GM18519 (cell line): ENCODE data around the gene PRKAR1B.

ENCODE experiments used
- ATAC-seq: cut with Tn5 transposase; IDR thresholded peaks from one replicate; pipeline ENCODE4 v1.9.1; 2021; ENCODE audit warnings: mild to moderate bottlenecking, moderate library complexity; ENCODE audit not compliant: unreplicated experiment, low FRiP score

PRKAR1B gene

DNA sequence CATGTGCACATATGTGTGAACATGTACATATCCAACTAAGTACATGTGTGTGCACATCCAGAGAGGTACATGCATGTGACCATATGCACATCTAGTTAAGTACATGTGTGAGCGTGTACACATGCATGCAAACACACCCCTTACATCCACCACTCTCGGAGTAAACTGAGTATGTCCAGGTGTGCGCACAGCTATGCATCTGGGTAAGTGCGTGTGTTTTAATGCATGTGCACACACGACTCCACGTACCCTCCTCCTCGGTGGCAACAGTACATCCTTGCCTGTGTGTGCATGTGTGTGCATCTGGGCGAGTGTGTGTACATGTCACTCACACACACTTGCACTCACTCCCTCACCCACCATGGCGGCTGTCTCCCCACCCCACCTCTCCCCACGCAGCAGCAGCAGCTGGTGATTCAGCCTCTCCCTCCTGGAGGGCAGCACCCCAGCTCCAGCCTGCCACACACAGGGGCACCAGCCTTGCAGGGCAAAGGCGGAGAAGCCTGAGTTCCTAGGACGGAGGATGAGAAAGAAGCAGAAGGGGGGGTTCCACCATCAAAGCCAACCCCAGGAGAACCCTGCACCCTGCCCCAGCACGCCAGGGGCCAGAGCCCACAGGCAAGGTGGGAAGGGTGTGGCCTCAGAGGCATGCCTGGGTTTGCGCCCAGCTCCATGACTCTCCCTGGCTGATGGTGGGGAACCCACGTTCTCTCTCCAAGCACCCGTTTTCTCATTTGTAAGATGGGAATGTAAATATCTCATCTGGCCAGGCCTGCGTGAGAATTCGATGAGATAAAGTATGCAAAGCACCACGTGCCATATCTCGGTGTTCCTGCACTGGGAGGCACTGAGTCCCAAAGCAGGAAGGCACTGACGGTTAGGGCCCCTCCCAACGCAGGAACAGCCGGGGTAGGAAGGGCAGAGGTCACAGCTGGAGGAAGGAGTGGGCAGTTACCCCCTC lies 28.3 kb downstream of the PRKAR1B start:
- no peak for ATAC-seq

DNA sequence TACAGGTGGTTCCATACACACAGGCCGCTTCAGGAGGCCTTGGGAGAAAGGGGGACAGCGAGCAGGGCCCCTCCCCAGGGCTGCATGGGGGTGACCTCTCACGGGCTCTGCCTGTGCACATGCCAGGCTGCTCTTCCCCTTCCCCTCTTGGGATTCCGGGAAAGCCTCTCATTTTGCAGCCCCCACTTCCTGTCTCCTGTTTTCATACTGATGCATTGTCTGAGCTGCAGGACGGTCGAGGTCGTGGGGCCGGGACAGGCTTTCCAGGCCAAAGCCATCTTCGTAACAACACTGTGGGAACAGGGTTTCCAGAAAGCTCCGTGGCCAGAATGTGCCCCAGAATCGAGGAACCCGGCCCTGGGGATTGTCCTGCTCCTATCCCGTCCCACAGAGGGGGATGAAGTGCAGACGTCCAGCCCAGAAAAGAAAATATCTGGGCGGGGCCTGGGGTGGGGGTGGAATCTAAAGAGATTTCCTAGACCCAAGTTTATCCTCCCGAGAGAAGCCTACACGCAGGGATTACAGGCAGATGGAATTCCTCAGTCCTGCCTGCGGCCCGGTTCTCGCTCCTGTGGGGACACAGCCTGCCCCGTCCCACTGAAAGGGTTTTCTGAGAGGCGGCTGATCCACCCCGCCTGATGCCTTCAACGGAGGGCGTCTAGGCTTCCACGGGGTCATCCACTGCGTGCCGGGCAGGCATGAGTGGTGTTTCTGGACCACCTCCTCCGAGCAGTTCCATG lies 30.1 kb downstream of the PRKAR1B start:
- no peak for ATAC-seq

DNA sequence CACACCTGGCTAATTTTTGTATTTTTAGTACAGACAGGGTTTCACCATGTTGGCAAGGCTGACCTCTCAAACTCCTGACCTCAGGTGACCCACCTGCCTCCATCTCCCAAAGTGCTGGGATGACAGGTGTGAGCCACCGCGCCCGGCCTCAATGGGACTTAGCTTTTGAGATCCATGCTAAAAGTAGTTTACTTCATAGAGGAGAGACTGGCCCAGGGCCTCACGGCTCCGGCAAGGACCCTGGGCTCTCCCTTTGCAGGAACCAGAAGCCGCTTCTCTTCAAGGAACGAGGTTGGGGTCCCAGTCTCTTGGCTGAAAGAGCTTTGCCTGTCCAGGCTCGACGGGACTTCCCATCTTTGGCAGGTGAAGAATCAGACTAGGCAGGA lies 30.7 kb downstream of the PRKAR1B start:
- ATAC-seq = no peak

DNA sequence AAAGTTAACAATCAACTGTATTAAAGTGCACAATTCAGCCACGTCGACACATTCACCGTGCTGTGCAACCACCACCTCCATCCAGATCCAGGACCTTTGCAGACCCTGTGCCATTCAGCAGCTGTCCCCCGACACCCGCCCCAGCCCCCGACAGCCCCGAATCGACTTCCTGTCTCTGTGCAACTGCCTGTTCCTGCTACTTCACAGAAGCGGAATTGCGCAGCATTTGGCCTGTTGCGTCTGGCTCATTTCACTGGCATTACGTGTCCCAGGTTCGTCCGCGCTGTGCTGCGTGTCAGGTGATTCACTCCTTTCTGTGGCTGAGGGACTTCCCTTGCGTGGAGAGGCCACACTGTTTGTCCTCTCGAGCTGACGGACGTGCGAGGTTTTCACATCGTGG lies 33.8 kb downstream of the PRKAR1B start:
- no peak for ATAC-seq

DNA sequence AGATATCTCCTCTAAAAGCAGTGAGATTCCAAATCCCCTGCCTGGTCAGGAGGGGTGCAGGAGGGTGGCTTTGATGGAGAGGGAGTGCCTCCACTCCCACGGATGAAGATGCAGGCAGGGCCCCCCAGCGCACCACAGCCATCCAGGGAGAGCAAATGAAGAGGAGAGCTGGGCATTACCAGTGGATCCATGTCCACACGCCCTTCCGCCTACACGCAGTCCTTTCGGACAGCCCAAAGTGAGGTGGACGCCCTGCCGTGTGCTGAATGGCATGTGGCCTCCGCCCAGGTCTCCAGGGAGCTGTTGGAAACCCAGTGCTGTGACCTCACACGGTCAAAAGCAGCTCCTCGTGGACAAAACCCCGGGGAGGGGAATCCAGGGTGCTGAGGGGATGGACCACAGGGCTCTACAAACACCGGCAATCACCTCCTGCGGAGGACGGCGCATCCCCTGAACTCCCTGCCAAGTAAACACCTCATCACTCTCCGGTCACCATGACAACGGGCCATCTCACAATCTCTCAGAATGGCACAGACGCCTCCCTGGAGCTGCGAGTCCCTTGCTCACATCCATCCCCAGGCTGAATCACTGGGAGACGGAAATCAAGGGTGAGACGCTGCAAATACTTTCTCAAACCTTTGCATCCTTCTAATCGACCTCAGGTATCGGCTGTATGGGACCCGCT lies 35.6 kb downstream of the PRKAR1B start:
- no peak for ATAC-seq

DNA sequence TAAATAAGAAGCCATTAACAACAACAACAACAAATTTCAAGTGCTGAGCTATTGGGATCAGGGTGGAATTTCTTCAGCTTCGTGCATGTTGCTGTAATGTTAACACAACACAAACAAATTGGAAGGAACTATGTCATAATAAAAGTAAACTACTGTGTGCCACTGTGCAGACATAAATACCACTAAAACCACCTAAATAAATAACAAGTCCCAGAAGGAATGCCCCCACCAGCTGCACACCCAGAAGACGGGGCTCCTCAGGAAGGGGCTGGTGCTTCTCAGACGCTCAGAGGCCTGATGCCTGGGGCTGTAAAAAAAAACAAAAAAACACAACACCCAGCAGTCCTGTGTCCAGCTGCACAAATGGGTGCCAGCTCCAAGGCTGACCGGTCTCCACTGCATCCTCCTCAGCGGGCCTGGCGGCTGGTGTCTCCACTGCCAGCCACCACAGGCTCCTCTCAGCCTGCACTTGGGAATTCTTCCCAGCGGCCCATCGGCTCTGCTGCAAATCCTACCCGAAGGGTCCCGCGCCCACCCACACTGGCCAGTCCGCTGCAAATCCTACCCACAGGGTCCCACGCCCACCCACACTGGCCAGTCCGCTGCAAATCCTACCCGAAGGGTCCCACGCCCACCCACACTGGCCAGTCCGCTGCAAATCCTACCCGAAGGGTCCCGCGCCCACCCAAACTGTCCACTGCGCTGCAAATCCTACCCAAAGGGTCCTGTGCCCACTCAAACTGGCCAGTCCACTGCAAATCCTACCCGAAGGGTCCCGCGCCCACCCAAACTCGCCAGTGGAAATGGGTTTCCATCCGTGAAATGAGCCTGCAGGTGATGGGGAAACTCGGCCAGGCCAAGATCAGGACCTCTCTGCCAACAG lies 36.4 kb downstream of the PRKAR1B start:
- no peak for ATAC-seq

DNA sequence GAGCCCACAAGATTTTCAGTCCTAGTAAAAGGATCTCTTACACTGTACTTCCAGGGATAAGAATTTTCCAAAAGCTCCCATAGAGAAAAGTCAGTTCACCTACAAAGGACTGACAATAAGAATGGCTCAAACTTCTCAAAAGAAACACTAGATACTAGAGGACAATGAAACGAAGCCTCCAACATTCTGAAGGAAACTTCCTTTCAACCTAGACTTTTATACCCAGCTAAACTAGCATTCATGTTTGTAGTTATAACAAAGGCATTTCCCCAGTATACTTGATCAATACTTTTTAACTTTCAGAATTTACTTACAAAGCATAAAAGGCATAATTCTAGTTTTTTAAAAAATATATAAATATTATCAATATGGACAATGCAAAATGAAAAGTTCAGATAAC lies 41.5 kb downstream of the PRKAR1B start:
- ATAC-seq = no peak

DNA sequence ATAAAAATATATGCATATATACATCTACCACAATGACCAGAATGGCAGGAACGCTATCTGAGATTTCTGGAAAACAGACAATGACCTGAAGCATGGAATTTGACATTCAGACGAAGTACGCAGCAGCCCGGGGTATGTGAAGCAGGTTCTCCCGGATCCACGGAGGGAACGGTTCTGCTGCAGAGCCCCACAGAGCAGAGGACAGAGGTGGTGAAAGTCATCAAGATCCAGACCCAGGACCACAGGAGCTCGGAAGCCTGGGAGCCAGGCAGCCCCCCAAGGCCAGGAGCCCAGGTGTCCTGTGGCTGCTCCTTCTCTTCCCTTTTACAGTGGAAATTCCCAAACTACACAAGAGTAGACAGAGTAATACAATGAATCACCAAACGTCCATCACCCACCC lies 42.7 kb downstream of the PRKAR1B start:
- no peak for ATAC-seq

DNA sequence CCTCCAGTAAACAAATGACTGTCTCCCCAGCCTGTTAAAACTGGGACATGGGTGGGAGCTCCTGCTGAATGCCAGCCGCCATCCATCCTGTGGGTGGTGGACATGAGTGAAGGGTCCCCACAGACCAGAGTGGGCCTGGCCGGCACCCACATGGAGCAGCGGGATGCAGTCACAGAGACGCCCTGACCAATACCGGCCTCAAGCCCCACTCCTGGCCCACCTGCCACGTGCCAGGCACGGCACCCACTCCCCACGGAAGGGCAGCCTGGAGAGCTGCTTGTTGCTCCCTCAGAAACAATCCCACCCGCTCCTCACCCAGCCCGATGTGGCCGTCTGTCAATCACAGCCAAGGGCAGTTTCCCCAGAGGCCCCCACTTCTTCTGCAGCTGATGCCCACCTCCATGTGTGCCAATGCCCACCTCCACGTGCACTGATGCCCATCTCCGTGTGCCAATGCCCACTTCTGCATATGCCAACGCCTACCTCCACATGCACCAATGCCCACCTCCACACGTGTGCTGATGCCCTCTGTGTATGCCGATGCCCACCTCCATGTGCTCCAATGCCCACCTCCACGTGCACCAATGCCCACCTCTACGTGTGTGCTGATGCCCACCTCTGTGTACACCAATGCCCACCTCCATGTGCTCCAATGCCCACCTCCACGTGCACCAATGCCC lies 43.4 kb downstream of the PRKAR1B start:
- no peak for ATAC-seq

DNA sequence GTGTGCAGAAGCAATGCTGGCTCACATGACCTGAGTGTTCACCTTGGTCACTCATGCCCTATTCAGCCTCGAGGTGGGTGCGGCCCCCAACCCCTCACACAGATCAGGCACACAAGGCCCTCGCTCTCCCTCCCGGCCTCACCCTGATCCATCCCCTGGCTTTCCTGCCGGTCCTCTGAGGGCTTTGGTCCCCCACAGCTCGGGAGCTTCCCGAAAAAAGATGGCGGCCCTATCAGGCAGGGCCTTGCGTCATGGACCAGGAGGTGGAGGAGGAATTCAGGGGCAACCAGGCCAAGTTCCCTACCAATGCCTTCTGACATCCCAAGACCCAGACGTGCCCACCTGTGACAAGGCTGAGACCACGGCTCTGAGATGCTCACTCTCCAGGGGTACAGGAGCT lies 44.3 kb downstream of the PRKAR1B start:
- no peak for ATAC-seq

DNA sequence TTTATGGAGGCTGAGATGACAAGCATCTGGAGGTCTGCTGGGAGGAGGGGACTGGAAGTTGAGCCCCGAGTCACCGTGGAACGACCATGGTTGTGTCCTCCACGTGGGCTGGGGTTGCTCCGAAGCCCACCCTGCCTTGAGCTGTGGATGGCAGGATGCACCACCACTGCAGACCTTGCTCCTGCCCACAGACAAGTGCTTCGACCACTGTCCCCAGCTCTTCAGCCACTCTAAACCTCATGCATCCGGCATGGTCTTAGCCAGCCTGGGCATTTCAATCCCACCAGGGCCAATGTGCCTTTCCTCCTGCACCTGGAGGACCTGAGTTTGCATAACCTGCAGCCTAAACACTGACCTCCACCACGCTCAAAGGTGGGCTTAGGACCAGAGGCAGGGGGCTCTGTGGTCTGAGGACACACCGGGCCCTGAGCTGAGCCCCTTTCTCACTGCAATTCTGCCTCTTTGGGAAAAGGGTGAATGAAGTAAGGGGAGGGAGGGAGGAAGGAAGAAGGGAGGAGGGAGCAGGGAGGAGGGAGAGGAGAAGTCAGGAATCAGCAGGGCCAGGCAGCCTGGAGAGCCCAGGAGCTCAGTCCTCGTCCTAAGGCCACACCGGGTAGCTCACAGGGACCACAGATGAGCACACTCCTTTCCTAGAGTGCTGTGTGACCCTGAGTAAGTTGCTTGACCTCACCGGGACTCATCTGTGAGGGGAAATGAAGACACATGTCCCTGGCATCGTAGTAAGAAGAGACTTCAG lies 45.4 kb downstream of the PRKAR1B start:
- no peak for ATAC-seq

DNA sequence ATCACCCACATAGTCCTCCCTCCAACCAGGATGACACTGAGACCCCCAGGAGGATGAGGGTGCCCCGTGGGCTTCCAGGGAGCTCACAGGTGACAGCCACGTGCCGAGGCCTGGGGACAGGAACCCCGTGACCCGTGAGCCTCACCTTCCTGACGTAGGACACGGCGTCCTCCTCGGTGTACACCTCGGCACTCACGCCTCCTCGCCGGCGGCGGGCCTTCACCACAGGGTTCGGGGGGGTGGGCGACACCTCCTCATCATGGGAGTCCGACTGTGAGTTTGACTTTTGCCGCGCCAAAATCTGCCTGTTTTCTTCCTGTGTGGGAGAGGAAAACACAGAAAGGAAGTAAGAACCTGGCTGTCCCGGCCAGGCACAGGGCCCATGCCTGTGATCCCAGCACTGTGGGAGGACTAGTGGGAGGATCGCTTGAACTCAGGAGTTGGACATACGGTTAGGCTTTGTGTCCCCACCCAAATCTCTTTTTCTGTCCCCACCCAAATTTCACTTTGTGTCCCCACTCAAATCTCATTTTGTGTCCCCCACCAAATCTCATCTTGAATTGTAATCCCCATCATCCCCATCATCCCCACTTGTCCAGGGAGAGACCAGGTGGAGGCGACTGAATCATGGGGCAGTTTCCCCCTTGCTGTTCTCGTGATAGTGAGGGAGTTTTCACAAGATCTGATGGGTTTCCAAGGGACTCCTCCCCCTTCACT lies 46.5 kb downstream of the PRKAR1B start:
- no peak for ATAC-seq

DNA sequence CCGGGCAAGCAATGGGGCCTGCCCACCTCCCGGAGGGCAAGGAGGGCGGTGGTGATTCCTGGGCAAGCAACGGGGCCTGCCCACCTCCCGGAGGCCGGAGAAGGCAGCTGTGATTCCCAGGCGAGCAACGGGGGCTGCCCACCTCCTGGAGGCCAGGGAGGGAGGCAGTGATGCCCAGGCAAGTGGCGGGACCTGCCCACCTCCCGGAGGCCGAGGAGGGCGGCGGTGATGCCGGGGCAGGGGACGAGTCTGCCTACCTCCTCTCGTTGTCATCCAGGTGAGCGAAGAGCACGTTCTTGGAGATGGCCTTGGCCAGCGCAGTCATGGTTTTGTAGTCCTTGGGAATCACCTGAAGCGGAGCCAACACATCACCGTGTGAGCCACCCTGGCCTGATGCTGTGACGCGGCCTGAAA lies 50.1 kb downstream of the PRKAR1B start:
- no peak for ATAC-seq

DNA sequence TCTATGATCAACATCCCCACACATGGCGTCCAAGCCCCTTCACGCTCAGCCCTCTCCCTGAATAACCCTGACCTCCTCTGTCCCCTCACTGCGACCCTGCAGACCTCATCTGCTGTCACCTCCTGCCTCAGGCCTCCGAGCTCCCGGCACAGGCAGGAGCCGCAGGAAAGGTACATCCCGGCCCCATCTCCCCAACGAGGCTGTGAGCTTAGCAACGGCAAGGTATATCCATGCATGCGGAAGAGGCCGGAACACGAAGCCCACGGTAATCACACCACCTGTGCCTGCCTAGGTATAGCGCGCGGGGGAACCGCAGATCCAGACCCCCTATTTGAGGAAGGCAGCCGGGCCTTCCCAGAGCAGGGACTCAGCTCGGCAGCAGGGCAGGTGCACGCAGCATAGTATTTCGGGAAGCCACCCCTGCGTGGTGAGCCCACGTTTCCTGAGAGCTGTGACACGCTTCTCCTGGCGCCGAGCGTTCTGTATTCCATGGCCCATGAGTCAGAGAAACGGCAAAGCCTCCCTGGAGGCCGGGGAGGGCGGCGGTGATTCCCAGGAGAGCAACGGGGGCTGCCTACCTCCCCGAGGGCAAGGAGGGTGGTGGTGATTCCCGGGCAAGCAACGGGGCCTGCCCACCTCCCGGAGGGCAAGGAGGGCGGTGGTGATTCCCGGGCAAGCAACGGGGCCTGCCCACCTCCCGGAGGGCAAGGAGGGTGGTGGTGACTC lies 50.7 kb downstream of the PRKAR1B start:
- ATAC-seq = no peak

DNA sequence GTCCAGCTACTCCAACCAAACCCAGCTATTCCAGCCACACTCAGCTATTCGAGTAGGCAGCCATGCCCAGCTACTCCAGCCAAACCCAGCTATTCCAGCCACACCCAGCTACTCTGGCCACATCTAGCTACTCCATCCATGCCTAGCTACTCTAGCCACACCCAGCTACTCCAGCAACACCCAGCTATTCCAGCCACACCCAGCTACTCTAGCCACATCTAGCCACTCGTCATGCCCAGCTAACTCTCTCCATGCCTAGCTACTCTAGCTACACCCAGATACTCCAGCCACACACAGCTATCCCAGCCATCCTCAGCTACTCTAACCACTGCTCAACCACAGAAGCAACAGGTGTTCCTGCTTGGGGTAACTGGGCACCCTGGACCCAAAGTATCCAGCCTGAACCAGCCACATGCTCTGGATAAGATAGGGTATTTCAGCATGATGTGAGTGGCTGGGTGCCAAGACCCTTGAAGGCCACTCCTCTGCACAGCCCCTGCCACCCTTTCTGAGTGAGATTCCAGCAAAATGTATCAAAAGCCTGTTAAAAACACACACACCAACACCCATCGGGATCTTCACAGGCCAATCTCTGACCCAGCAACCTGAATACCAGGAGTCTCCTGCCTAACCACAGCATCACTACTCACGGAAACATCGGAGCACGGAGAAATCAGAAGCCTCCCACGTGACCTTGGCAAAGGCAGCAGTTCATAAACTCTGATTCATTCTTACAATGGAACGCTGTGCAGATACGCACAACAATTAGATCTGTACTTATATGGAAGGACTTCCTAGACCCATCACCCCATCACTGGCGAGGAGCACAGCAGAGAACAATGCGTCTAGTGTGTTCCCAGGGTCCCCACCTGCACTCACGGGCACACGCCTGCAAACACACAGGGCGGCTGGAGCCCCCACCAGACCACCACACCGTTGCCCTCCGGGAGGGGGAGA lies 52.3 kb downstream of the PRKAR1B start:
- no peak for ATAC-seq

DNA sequence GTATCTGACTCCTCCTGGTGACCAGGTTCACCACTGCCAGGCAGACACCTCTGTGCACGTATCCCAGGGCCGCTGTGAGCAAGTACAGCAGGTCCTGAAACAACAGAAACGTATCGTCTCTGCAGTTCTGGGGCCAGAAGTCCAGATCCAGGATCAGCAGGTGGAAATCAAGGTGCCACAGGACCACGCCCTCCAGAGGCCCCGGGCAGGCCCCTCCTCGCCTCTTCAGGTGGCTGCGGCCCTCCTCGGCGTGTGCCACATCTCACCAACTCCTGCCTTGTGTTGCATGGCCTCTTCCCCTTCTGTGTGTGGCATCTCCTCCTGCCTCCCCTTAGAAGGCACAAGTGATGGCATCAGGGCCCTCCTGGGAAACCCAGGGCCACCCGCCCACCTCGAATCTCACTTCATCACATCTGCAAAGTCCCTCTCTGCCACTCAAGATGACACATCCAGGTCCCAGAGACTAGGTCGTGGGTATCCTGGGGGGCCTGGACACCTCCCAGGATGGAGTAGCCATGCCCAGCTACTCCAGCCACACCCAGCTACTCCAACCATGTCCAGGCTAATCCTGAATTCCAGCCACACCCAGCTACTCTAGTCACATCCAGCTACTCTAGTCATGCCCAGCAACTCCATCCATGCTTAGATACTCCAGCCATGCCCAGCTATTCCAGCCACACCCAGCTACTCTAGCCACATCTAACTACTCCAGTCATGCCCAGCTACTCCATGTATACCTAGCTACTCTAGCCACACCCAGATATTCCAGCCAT lies 53.2 kb downstream of the PRKAR1B start:
- no peak for ATAC-seq
